Muscle of leg (tissue), 16 donors: ENCODE measurements around the gene ATP2C1. TPM values are rescaled to one million over a fixed set of nuclear protein-coding genes. Genes with fewer than 3 reads are reported as not detected.
A peak's percentile ranks its signal among the peaks of the same experiment; 100 is the strongest.

Source experiments
- DNase-seq: peaks from one replicate; pipeline ENCODE4 v3.0.0; 2013
- H3K27ac ChIP-seq: one replicate; pipeline ENCODE4 v1.5.1; 2013; ENCODE audit warnings: mild to moderate bottlenecking, low read length, control low read depth
- H3K27me3 ChIP-seq: one replicate; pipeline ENCODE4 v1.6.1; 2013; ENCODE audit warnings: low read length; ENCODE audit not compliant: control insufficient read depth, insufficient read depth
- H3K36me3 ChIP-seq: one replicate; pipeline ENCODE4 v1.6.1; 2013; ENCODE audit warnings: low read length; ENCODE audit not compliant: control insufficient read depth, insufficient read depth
- H3K4me1 ChIP-seq: one replicate; pipeline ENCODE4 v1.6.1; 2013; ENCODE audit warnings: low read length; ENCODE audit not compliant: control insufficient read depth, insufficient read depth
- H3K4me3 ChIP-seq: one replicate; pipeline ENCODE4 v1.5.1; 2013; ENCODE audit warnings: low read length, control low read depth
- H3K9me3 ChIP-seq: replicated peaks from 2 replicates; pipeline ENCODE4 v1.6.1; 2013; ENCODE audit warnings: low read depth, low read length; ENCODE audit not compliant: control insufficient read depth
- WGBS: methylation state at CpG from one replicate; pipeline ENCODE4 v1.1.5; 2013; ENCODE audit warnings: missing lambda C conversion rate; ENCODE audit not compliant: insufficient coverage; 5-methylcytosine and 5-hydroxymethylcytosine counted together
- long read RNA-seq, 11 donors: transcript quantifications; one replicate each; lab custom pipeline, GENCODE V29; 2026
- polyA plus RNA-seq, 8 donors: library from polyadenylated mRNA; unstranded; fragments of 120-200 nt; gene quantifications; one replicate each; pipeline versions ENCODE4 v1.2.1 to v1.2.3, GENCODE V29; 2013; ENCODE audit warnings: inconsistent platforms in 1 of 8, low replicate concordance in 1 of 8; ENCODE audit not compliant: insufficient read length in 8 of 8, insufficient read depth in 1 of 8
- total RNA-seq: library from RNA; stranded (reverse); fragments of 120-200 nt; gene quantifications from one replicate; pipeline ENCODE4 v1.2.4, GENCODE V29; 2013

The ATP2C1 gene, protein sequence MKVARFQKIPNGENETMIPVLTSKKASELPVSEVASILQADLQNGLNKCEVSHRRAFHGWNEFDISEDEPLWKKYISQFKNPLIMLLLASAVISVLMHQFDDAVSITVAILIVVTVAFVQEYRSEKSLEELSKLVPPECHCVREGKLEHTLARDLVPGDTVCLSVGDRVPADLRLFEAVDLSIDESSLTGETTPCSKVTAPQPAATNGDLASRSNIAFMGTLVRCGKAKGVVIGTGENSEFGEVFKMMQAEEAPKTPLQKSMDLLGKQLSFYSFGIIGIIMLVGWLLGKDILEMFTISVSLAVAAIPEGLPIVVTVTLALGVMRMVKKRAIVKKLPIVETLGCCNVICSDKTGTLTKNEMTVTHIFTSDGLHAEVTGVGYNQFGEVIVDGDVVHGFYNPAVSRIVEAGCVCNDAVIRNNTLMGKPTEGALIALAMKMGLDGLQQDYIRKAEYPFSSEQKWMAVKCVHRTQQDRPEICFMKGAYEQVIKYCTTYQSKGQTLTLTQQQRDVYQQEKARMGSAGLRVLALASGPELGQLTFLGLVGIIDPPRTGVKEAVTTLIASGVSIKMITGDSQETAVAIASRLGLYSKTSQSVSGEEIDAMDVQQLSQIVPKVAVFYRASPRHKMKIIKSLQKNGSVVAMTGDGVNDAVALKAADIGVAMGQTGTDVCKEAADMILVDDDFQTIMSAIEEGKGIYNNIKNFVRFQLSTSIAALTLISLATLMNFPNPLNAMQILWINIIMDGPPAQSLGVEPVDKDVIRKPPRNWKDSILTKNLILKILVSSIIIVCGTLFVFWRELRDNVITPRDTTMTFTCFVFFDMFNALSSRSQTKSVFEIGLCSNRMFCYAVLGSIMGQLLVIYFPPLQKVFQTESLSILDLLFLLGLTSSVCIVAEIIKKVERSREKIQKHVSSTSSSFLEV
- 46.5 TPM for total RNA-seq
- 10 to 100 TPM; 51.2 to 92.6 (median 64.7) TPM for polyA plus RNA-seq
- long read RNA-seq, donor 1, result 0 reads
- long read RNA-seq, donor 2, full-length matches to known transcripts, result 1 of 1 reads
- long read RNA-seq, donor 2, partial matches to known transcripts, result 0 of 1 reads
- long read RNA-seq, donor 2, other reads (novel, unspliced or antisense), result 0 of 1 reads
- long read RNA-seq, donor 3, full-length matches to known transcripts, result 6 of 6 reads
- long read RNA-seq, donor 3, partial matches to known transcripts, result 0 of 6 reads
- long read RNA-seq, donor 3, other reads (novel, unspliced or antisense), result 0 of 6 reads
- long read RNA-seq, donor 4, full-length matches to known transcripts, result 4 of 4 reads
- long read RNA-seq, donor 4, partial matches to known transcripts, result 0 of 4 reads
- long read RNA-seq, donor 4, other reads (novel, unspliced or antisense), result 0 of 4 reads
- long read RNA-seq, donor 5, full-length matches to known transcripts, result 13 of 13 reads
- long read RNA-seq, donor 5, partial matches to known transcripts, result 0 of 13 reads
- long read RNA-seq, donor 5, other reads (novel, unspliced or antisense), result 0 of 13 reads
- long read RNA-seq, donor 6, full-length matches to known transcripts, result 8 of 15 reads
- long read RNA-seq, donor 6, partial matches to known transcripts, result 7 of 15 reads
- long read RNA-seq, donor 6, other reads (novel, unspliced or antisense), result 0 of 15 reads
- long read RNA-seq, donor 7, full-length matches to known transcripts, result 3 of 12 reads
- long read RNA-seq, donor 7, partial matches to known transcripts, result 9 of 12 reads
- long read RNA-seq, donor 7, other reads (novel, unspliced or antisense), result 0 of 12 reads
- long read RNA-seq, donor 8, full-length matches to known transcripts, result 4 of 4 reads
- long read RNA-seq, donor 8, partial matches to known transcripts, result 0 of 4 reads
- long read RNA-seq, donor 8, other reads (novel, unspliced or antisense), result 0 of 4 reads
- long read RNA-seq, donor 9, full-length matches to known transcripts, result 5 of 10 reads
- long read RNA-seq, donor 9, partial matches to known transcripts, result 5 of 10 reads
- long read RNA-seq, donor 9, other reads (novel, unspliced or antisense), result 0 of 10 reads
- long read RNA-seq, donor 10, full-length matches to known transcripts, result 6 of 23 reads
- long read RNA-seq, donor 10, partial matches to known transcripts, result 17 of 23 reads
- long read RNA-seq, donor 10, other reads (novel, unspliced or antisense), result 0 of 23 reads
- long read RNA-seq, donor 11, full-length matches to known transcripts, result 6 of 6 reads
- long read RNA-seq, donor 11, partial matches to known transcripts, result 0 of 6 reads
- long read RNA-seq, donor 11, other reads (novel, unspliced or antisense), result 0 of 6 reads

GRCh38 chr3:130893376-130894129, at the start of gene ATP2C1:
Gene ATP2C1, plus strand, starts transcription at chr3:130894084. Its CDS starts 686 bp downstream, at chr3:130894770.
- Histone ChIP-seq H3K36me3 (no peaks in the 10 kb centered on the region), H3K27me3 (no peaks in the 10 kb centered on the region), H3K9me3 (no peaks in the 10 kb centered on the region), H3K4me3 (peak within 1 kb of the TSS; percentile 71), H3K4me1 (no peaks in the 10 kb centered on the region), H3K27ac (peak within 1 kb of the TSS; percentile 96)
- WGBS, result under 1% methylated on average over 60 of the region's 69 CpGs
- peak; percentile 99 for DNase-seq

DNA sequence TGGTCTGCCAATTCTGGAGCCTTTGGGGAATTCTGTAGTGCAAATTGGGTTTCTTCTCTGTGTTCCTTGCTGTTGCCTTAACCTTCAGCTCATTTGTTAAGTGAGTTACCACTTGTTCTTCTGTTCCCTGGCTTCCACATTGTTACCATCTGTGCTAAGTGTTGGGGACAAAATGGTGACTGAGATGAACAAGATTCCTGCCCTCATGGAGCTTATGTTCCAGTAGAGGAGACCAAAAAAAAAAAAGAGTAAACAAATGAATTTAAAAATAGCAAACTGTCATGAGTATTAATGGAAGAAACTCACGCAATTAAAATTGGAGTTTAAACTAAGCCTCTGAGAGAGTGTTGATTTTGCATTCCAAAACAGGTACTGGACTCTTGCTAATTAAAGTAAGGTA, 49.4 kb upstream of the ATP2C1 start:
- H3K4me1 ChIP-seq, result peaks cover 26% of the 10 kb centered on the region

DNA sequence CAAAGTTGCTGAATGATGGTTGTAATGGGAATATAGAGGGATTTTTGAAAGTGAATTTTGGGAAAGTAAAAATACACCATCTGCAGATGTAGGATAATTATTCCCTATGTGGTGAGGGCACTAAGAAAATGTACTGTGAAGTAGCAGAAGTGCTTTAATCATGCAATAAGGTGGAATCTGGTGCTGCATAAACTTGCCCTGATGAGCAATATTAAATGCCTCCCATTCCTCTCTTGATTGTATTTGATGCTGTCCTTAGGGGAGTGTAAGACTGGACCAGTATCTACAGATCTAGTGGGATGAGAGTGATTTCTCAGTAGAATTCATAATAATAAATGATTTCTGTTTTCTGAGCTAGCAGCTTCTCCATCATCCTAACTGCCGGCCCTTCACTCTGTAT, 47.7 kb upstream of the ATP2C1 start:
- Histone ChIP-seq H3K4me3 (no peak overlapping the region), H3K4me1 (peaks cover 19% of the 10 kb centered on the region), H3K36me3 (no peaks in the 10 kb centered on the region), H3K27ac (no peak overlapping the region), H3K27me3 (no peaks in the 10 kb centered on the region), H3K9me3 (no peaks in the 10 kb centered on the region)
- no peak for DNase-seq
- WGBS, result no CpG with 5 or more reads among the region's 1 CpG

More for the DNA sequence above, 49.4 kb upstream of the ATP2C1 start:
- Histone ChIP-seq H3K27me3 (no peaks in the 10 kb centered on the region), H3K27ac (no peak overlapping the region), H3K36me3 (no peaks in the 10 kb centered on the region), H3K9me3 (no peaks in the 10 kb centered on the region), H3K4me3 (no peak overlapping the region)
- DNase-seq, result no peak
- no CpG with 5 or more reads among the region's 1 CpG for WGBS

DNA sequence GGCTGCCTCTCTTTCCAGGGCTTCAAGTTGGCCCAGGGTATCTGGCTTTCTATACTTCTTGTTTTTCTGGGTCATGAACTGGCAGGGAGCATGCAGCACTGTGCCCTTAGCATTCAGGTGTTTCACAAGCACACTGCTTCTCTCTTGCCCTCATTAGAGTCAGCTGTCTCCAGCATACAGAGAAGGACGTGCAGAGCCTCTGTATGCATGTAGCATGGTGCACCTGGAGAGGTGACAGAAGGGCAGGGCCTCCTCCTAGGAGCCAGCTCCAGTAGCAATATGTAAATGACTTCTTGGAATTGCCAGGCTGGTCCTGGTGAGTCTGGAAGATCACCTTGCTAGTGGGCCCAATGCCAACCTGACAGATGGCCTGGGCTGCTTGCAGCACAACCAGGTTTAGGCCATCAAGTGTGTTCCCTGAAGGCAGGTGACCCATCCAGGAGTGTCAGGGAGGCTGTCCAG, 44.8 kb upstream of the ATP2C1 start:
- WGBS, result 40% methylated on average over 1 of the region's 1 CpG
- Histone ChIP-seq H3K4me3 (no peak overlapping the region), H3K36me3 (no peaks in the 10 kb centered on the region), H3K4me1 (peaks cover 9% of the 10 kb centered on the region), H3K27me3 (no peaks in the 10 kb centered on the region), H3K9me3 (no peaks in the 10 kb centered on the region), H3K27ac (no peak overlapping the region)
- DNase-seq, result peak; percentile 39

DNA sequence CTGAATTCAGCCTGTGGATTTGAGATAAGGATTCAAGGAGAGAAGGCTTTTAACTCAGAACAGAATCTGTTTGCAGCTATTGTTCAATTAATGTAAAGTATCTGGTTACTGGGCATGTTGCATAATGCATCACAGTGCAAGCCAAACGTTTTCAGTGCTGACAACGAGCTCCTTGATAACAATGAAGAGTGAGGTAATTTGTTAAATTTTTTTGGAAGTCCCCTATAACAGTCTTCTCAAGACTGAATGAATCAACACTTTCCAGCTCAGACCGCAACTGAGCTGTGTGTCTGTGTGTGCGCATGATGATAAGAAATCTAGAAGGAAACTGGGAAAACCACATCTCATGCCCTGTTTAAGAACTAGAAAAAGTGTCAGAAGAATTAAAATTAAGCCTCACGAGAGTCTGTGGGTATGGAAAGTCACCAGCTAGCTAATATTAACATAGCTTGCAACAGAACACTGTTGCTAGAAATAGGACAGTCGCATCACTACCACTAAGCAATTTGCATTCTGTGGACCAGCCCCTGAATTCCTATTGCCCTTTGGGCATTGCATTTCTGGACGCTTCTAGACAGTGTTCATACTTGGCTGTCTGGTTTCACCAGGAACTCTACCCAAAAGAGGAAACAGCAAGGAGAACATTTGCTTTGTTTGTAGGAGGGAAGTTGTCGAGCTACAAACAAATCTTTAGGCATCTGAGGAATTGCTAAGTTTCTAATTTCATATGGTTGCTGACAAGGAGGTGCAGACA, 43.7 kb upstream of the ATP2C1 start:
- Histone ChIP-seq H3K27me3 (no peaks in the 10 kb centered on the region), H3K4me1 (peaks cover 9% of the 10 kb centered on the region), H3K9me3 (no peaks in the 10 kb centered on the region), H3K27ac (peak overlapping the region; percentile 72), H3K4me3 (peak overlapping the region; percentile 6), H3K36me3 (no peaks in the 10 kb centered on the region)
- WGBS, result no CpG with 5 or more reads among the region's 8 CpGs
- peak; percentile 66 for DNase-seq

DNA sequence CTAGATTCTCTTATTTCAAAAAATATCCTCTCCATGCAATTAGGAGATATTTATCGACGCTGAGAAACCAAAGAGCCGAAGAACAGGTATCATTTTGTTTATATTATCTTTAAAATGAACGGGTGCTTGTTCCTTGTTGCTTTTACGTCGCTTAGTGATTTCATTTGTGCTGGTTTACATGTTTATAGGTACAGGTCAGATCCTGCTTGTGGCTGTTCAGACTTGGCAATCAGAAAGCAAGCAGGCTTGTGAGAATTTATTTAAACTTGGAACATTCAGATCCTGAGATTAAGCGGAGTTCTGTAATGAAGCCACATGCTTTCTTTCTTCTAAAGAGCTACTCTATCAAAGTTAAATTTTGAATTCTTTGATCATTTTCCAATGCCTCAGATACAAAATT, 43.0 kb upstream of the ATP2C1 start:
- H3K27ac ChIP-seq, result peak overlapping the region; percentile 11
- WGBS, result 67% methylated on average over 2 of the region's 7 CpGs
- H3K4me1 ChIP-seq, result peaks cover 9% of the 10 kb centered on the region
- no peaks in the 10 kb centered on the region for H3K9me3 ChIP-seq
- H3K27me3 ChIP-seq, result no peaks in the 10 kb centered on the region
- peak overlapping the region; percentile 6 for H3K4me3 ChIP-seq
- H3K36me3 ChIP-seq, result no peaks in the 10 kb centered on the region
- peak; percentile 15 for DNase-seq

DNA sequence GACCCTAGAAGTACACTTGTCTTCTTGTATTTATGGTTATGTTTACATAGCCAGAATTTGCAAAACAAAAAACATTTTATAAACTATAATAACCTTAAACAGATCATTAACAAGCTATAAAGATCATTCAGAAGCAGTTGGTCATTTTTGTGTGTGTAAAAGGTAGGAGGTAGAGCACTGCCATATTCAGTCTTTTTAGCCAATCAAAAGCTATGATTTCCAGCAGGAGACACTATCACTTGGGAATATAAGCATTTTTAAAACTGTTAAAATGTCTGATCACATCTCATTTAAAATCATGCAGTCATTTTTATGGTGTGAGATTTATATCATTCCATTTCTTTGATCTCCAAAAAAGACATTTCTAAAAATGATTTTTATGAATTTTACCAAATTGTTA, 42.6 kb upstream of the ATP2C1 start:
- Histone ChIP-seq H3K36me3 (no peaks in the 10 kb centered on the region), H3K4me3 (peak overlapping the region; percentile 6), H3K27me3 (no peaks in the 10 kb centered on the region), H3K9me3 (no peaks in the 10 kb centered on the region), H3K27ac (no peak overlapping the region), H3K4me1 (peaks cover 9% of the 10 kb centered on the region)
- DNase-seq, result no peak

DNA sequence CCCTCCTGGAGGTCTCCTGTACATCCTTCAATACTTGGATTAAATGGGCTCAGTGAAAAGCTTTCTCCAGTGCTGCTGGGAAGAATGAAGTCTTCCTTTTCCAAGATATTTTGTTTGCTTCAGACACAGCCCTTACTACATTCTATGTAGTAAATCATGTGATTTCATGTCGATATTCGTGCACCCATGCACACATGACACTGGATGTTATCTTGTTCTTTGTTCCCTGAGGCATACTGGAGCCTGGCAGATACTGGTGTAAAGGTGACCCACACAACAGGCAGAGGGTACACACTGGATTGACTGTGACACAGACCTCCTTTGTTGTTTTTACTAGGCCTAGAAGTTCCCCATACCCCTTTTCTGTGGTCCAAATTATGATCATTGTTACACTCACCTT, 40.3 kb upstream of the ATP2C1 start:
- no peak overlapping the region for H3K4me3 ChIP-seq
- H3K36me3 ChIP-seq, result no peaks in the 10 kb centered on the region
- H3K27me3 ChIP-seq, result no peaks in the 10 kb centered on the region
- H3K9me3 ChIP-seq, result no peaks in the 10 kb centered on the region
- no peak overlapping the region for H3K27ac ChIP-seq
- H3K4me1 ChIP-seq, result peaks cover 9% of the 10 kb centered on the region
- no CpG with 5 or more reads among the region's 2 CpGs for WGBS
- no peak for DNase-seq
